GM12878 (cell line): ENCODE results near the gene C19orf47. TPM values are rescaled to one million over a fixed set of nuclear protein-coding genes. Genes with fewer than 3 reads are reported as not detected.

Source experiments
- BCL11A ChIP-seq: IDR thresholded peaks from 2 replicates; pipeline ENCODE4 v1.6.1; 2011; ENCODE audit warnings: low read depth, low read length
- BCL3 ChIP-seq: IDR thresholded peaks from 2 replicates; pipeline ENCODE4 v1.6.1; 2011; ENCODE audit warnings: borderline replicate concordance, low read depth, mild to moderate bottlenecking, moderate library complexity, low read length; ENCODE audit not compliant: insufficient read depth, poor library complexity, severe bottlenecking
- CBFB ChIP-seq: IDR thresholded peaks from 2 replicates; pipeline ENCODE4 v1.6.1; 2016; ENCODE audit warnings: antibody characterized with exemption, low read depth
- CEBPB ChIP-seq, 2 experiments: fragments of 150-350 bp in 1 of 2; IDR thresholded peaks; 2 replicates each; pipeline ENCODE4 v1.6.1; 2012 to 2014; ENCODE audit warnings: low read depth in 2 of 2, low read length in 2 of 2, borderline replicate concordance in 1 of 2, inconsistent platforms in 1 of 2
- ELK1 ChIP-seq: IDR thresholded peaks from 2 replicates; pipeline ENCODE4 v1.6.1; 2012; ENCODE audit warnings: low read depth, low read length, improper control_type of control experiment
- HSF1 ChIP-seq: fragments of 150-350 bp; IDR thresholded peaks from 2 replicates; pipeline ENCODE4 v1.6.1; 2014; ENCODE audit warnings: mild to moderate bottlenecking, low read depth, low read length
- JUNB ChIP-seq: IDR thresholded peaks from 2 replicates; pipeline ENCODE4 v1.6.1; 2016; ENCODE audit warnings: antibody characterized with exemption, mild to moderate bottlenecking
- LARP7 ChIP-seq: fragments of 450-650 bp; IDR thresholded peaks from 2 replicates; pipeline ENCODE4 v1.6.1; 2017; ENCODE audit warnings: mild to moderate bottlenecking
- MTA3 ChIP-seq: IDR thresholded peaks from 2 replicates; pipeline ENCODE4 v1.6.1; 2012; ENCODE audit warnings: low read length, inconsistent platforms, borderline replicate concordance
- MXI1 ChIP-seq: fragments of 150-350 bp; IDR thresholded peaks from 2 replicates; pipeline ENCODE4 v1.6.1; 2011; ENCODE audit warnings: low read depth, mild to moderate bottlenecking, inconsistent platforms, low read length, improper control_type of control experiment
- PAX5 ChIP-seq: IDR thresholded peaks from 2 replicates; pipeline ENCODE4 v1.6.1; 2011; ENCODE audit warnings: low read depth, low read length, borderline replicate concordance
- REST ChIP-seq: IDR thresholded peaks from 2 replicates; pipeline ENCODE4 v1.6.1; 2012; ENCODE audit warnings: mild to moderate bottlenecking, low read depth, low read length
- SIN3A ChIP-seq: IDR thresholded peaks from 2 replicates; pipeline ENCODE4 v1.6.1; 2012; ENCODE audit warnings: low read depth, low read length, improper control_type of control experiment
- SRF ChIP-seq, 2 experiments: IDR thresholded peaks; 2 replicates each; pipeline ENCODE4 v1.6.1; 2011; ENCODE audit warnings: low read depth in 2 of 2, low read length in 2 of 2, mild to moderate bottlenecking in 1 of 2, moderate library complexity in 1 of 2
- TCF12 ChIP-seq: IDR thresholded peaks from 2 replicates; pipeline ENCODE4 v1.6.1; 2011; ENCODE audit warnings: low read depth, mild to moderate bottlenecking, low read length
- TCF7 ChIP-seq: IDR thresholded peaks from 2 replicates; pipeline ENCODE4 v1.6.1; 2014; ENCODE audit warnings: antibody characterized with exemption, borderline replicate concordance
- ZNF24 ChIP-seq: fragments of 450-650 bp; IDR thresholded peaks from 2 replicates; pipeline ENCODE4 v1.6.1; 2017; ENCODE audit warnings: antibody characterized with exemption, mild to moderate bottlenecking
- ZNF622 ChIP-seq: fragments of 450-650 bp; IDR thresholded peaks from 2 replicates; pipeline ENCODE4 v1.6.1; 2017; ENCODE audit warnings: mild to moderate bottlenecking, inconsistent platforms
- polyA plus RNA-seq, 11 experiments: library from polyadenylated mRNA; depleted of rRNA in 4 of 11; unstranded in 6 of 11; stranded (reverse) in 5 of 11; fragments of >200 nt; fragmentation: Nextera tagmentation in 4 of 11; fragmentation: Illumina TruSeq in 1 of 11; extraction: Ambion mirVana in 4 of 11; extraction: Trizol in 1 of 11; gene quantifications; 1 replicate in 1 of 11; 2 replicates in 10 of 11; pipeline versions ENCODE4 v1.2.1 to v1.2.3, GENCODE V29; 2011 to 2016; ENCODE audit warnings: inconsistent platforms in 2 of 11, missing spikeins in 2 of 11, low read depth in 1 of 11
- total RNA-seq, 4 experiments: library from RNA; depleted of rRNA in 3 of 4; stranded (reverse); fragments of >200 nt in 3 of 4; fragmentation: Illumina TruSeq in 1 of 4; extraction: Trizol in 1 of 4; gene quantifications; 2 replicates each; pipeline versions ENCODE4 v1.2.1 to v1.2.3, GENCODE V29; 2013 to 2021
- TF ChIP-seq, protein P1 (sequence below): fragments of 450-650 bp; IDR thresholded peaks from 2 replicates; pipeline ENCODE4 v1.6.1; 2017; ENCODE audit warnings: mild to moderate bottlenecking, low read depth, inconsistent platforms; ENCODE audit not compliant: poor library complexity, severe bottlenecking
- TF ChIP-seq, protein P2 (sequence below): IDR thresholded peaks from 2 replicates; pipeline ENCODE4 v1.6.1; 2012; ENCODE audit warnings: low read depth, low read length, improper control_type of control experiment

Gene C19orf47
- total and polyA plus RNA-seq, 10 of the 15 experiments (the other 5 are each of a cell fraction or from before 2014, with no cell fraction given): 0.11 to 29.1 (median 20.2) TPM

DNA sequence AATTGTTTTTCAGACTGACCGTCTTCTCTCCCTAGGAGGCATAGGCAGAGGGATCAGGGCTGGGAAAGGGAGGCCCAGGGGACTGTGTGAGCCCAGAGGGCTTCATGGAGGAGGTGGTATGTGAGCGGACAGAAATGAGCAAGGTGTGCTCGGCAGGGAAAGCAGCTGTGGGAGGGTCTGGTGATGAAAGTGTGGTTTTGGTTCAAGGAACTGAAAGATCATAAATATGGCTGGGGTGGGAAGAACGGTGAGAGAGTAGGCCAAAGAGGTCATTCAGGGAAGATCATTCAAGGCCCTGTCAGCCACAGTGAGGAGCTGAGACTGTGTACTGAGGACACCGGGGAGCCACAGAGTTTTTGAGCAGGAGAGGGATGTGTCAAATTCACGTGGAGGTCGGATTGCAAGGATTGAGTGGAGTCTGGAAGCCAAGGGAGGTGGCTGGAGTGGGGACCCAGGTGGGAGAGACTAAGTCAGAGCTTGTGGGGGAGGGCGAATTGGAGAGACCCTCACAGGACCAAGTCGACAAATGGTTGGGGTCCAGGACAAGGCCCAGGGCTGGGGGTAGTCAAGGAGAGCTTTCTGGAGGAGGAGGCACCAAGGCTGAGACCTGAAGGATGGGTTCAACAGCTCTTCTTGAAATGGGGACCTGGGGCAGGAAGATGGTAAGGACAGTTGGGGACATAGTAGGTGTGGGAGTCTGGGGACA, 7.9 kb upstream of the C19orf47 start (continued):
- TF ChIP-seq CEBPB (IDR thresholded peaks at IDR 0.05; ENCODE audit: borderline replicate concordance in 1 of 2, low read depth in 2 of 2, low read length in 2 of 2): no peak
- no peak for TF ChIP-seq TCF7
- TF ChIP-seq REST: no peak
- no peak for TF ChIP-seq SIN3A
- peak; percentile 34; the same call in 1 of the 2 replicates for TF ChIP-seq PAX5
- TF ChIP-seq LARP7: no peak
- peak; percentile 79 for TF ChIP-seq TCF12
- no peak for TF ChIP-seq ZNF24
- no peak for TF ChIP-seq SRF (IDR thresholded peaks at IDR 0.05; ENCODE audit: low read depth in 2 of 2, low read length in 2 of 2)
- no peak for TF ChIP-seq ZNF622
- TF ChIP-seq, protein P1, sequence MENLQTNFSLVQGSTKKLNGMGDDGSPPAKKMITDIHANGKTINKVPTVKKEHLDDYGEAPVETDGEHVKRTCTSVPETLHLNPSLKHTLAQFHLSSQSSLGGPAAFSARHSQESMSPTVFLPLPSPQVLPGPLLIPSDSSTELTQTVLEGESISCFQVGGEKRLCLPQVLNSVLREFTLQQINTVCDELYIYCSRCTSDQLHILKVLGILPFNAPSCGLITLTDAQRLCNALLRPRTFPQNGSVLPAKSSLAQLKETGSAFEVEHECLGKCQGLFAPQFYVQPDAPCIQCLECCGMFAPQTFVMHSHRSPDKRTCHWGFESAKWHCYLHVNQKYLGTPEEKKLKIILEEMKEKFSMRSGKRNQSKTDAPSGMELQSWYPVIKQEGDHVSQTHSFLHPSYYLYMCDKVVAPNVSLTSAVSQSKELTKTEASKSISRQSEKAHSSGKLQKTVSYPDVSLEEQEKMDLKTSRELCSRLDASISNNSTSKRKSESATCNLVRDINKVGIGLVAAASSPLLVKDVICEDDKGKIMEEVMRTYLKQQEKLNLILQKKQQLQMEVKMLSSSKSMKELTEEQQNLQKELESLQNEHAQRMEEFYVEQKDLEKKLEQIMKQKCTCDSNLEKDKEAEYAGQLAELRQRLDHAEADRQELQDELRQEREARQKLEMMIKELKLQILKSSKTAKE: no peak
- TF ChIP-seq, protein P2, sequence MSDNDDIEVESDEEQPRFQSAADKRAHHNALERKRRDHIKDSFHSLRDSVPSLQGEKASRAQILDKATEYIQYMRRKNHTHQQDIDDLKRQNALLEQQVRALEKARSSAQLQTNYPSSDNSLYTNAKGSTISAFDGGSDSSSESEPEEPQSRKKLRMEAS: no peak
- peak; percentile 65; the same call in 1 of the 2 replicates for TF ChIP-seq BCL11A
- peak; percentile 77 for TF ChIP-seq CBFB
- no peak; the same call in 1 of the 2 replicates for TF ChIP-seq JUNB
- no peak for TF ChIP-seq ELK1
- no peak for TF ChIP-seq MXI1
- TF ChIP-seq MTA3: no peak
- no peak for TF ChIP-seq HSF1
- peak; percentile 48 for TF ChIP-seq BCL3
